Measurements from ENCODE around the gene TXLNA. TPM values are rescaled to one million over a fixed set of nuclear protein-coding genes. Genes with fewer than 3 reads are reported as not detected.

TXLNA gene
- total RNA-seq, 1 donor from 2014 or later, result 32.9 TPM

DNA sequence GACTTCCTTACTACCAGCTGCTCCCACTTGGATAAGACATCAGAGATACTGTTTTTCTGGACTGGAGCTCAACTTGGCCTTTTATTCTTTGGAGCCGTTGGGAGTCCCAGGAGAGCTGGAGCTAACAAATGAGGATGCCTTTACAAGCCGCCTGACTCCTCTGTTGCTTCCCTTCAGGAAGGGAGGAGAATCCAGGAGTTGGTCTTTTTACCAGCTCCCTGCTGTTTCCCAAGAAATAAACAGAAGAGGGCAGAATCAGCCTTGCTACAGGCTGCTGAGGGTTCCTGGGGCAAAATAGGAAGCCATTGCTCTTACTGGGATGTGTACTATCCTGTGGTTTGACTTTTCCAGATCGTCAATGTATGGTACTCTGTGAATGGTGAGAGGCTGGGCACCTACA lies 44.2 kb downstream of the TXLNA start:
- H3K4me3 ChIP-seq (ENCODE audit: low read depth, low read length), result no peak overlapping the region
- no peak for DNase-seq (ENCODE audit: low read depth)
- TF ChIP-seq CTCF (conservative IDR thresholded peaks at IDR 0.05; ENCODE audit: low read depth, low read length), result no peak

- no peak for DNase-seq (ENCODE audit: low read depth)
- TF ChIP-seq CTCF (conservative IDR thresholded peaks at IDR 0.05; ENCODE audit: low read depth, low read length), result no peak
- H3K4me3 ChIP-seq (ENCODE audit: low read depth, low read length), result no peak overlapping the region
Observed at GRCh38 chr1:32224285-32224684, 44.8 kb downstream of the TXLNA start.

- no peak for TF ChIP-seq CTCF (conservative IDR thresholded peaks at IDR 0.05; ENCODE audit: low read depth, low read length)
- H3K4me3 ChIP-seq (ENCODE audit: low read depth, low read length), result no peak overlapping the region
- DNase-seq (ENCODE audit: low read depth), result no peak
Observed at GRCh38 chr1:32228771-32229170, 49.3 kb downstream of the TXLNA start.

DNA sequence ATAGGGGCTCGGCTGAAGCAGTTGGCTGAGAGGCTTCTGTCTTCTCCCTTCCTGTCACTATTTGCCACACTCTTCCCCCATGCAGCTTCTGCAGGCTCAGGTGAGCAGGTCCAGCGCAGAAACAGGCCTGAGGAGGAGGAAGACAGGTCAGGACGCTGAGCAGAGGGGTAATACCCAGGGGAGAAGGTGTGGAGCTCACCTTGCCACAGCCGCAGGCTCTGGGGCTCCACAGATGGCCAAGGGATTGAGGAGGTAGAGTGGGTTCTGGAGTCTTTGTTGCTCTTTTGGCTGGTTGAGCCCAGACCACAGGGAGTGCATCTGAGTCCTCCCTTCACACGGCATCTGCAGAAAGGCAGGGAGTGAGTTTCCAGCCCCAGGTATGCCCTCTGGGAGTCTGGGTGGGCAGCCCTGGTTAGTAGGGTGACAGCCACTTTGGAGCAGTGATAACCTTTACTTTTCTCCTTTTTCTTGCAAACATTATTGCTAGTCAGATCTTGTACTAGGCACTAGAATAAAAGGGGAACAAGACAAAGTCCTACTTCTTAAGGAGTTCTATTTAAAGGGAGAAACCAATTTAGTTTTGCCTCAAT lies 52.5 kb downstream of the TXLNA start:
- no peak overlapping the region for H3K4me3 ChIP-seq (ENCODE audit: low read depth, low read length)
- no peak for TF ChIP-seq CTCF (conservative IDR thresholded peaks at IDR 0.05; ENCODE audit: low read depth, low read length)
- no peak for DNase-seq (ENCODE audit: low read depth)

DNA sequence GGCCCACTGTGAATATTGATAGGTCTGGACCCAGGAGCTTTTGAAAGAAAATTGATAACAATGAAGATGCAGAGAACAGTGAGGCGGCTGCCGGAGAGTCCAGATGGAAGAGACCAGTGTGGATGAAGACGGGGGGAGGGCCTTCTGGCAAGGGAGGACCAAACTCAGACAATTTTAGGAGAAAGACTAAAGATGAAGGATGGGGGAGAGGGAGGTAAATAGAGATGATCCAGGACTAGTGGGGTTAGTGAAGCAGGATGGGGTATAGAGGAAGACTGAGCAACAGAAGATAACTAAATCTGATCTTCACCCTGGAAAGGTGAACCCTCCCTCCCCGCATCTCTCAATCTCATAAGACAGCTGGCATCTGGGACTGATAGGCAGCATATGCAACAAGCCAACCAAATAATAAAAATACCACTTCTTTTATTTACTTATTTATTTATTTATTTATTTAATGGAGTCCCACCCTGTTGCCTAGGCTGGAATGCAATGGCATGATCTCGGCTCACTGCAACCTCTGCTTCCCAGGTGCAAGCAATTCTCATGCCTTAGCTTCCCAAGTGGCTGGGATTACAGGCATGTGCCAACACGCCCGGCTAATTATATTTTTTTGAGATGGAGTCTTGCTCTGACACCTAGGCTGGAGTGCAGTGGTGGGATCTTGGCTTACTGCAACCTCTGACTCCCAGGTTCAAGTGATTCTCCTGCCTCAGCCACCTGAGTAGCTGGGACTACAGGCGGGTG lies 53.3 kb downstream of the TXLNA start:
- DNase-seq (ENCODE audit: low read depth), result no peak

GRCh38 chr1:32234792-32235191 lies 55.3 kb downstream of the TXLNA start:
- no peak overlapping the region for H3K4me3 ChIP-seq (ENCODE audit: low read depth, low read length)
- no peak for DNase-seq (ENCODE audit: low read depth)
- TF ChIP-seq CTCF (conservative IDR thresholded peaks at IDR 0.05; ENCODE audit: low read depth, low read length), result no peak

More for the DNA sequence above, 53.3 kb downstream of the TXLNA start:
- TF ChIP-seq CTCF (conservative IDR thresholded peaks at IDR 0.05; ENCODE audit: low read depth, low read length), result no peak
- H3K4me3 ChIP-seq (ENCODE audit: low read depth, low read length), result no peak overlapping the region

DNA sequence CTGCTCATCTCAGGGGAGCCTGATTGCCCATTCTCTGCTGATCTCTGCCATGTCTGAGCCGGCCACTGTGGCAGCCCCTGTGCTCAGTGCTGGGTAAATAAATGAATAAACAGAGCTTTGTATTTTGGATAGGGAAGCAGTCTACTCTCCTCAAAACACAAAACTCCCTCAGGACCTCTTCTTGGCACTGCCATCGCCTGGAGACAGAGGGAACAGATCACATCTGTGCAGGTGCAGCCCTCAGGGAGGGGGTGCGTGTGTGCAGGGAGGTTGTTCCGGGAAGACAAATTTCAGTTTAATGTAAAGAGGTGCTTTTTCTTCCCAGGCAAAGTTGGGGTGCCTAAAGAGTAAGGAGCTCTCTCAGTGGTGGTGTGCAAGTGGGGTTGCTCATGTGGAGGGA lies 59.9 kb downstream of the TXLNA start:
- no peak for DNase-seq (ENCODE audit: low read depth)
- TF ChIP-seq CTCF (conservative IDR thresholded peaks at IDR 0.05; ENCODE audit: low read depth, low read length), result no peak
- H3K4me3 ChIP-seq (ENCODE audit: low read depth, low read length), result no peak overlapping the region

Measured in epithelial cell of proximal tubule (primary cell).